GM12872 (cell line): ENCODE results near the gene VIT.
A peak's percentile ranks its signal among the peaks of the same experiment; 100 is the strongest.

Source experiments
- CTCF ChIP-seq: IDR thresholded peaks from 3 replicates; pipeline ENCODE4 v1.5.1; 2011; ENCODE audit warnings: low read depth, mild to moderate bottlenecking, low read length, moderate library complexity; ENCODE audit not compliant: insufficient read depth

VIT gene

DNA sequence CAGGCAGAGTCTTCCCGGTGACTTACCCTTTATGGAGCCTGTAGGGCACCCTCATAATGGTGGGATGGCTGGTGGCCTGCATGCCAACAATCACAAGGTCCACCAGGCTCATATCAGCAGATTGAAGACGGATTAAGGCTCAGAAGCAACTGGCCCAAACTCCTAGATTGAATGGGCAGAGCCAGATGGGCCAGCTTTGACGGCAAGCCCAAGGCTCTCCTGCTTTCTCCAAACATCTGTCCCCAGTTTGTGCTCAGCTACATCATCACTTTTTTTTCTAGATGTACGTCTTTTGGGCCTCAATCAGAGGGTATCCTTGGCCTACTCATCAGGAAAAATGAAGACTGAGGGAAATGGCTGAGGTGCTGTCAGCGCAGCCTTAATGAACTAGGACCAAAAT, 114.6 kb downstream of the VIT start:
- TF ChIP-seq CTCF: no peak

DNA sequence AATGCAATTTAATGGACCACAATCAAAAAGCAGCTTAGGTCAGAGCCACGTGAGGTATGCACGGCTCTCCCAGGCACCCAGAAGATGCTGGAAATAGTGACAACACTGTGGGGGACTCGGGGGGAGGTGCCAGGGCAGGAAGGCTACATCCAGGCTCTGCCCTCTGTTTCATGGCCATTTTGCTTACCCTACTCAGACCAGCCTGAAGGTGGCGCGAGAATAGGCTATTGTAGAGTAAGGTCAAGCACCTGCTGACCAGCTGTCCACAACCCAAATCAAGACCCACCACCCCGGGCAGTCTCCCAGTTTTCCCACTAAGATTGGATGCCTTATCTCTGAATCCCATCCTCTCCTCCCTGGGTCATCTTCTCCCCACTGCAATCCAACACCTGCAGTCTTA, 115.7 kb downstream of the VIT start:
- TF ChIP-seq CTCF: peak; percentile 52; the same call in 2 of the 3 replicates

- no peak for TF ChIP-seq CTCF
Measured at GRCh38 chr2:36818542-36818941, 122.0 kb downstream of the VIT start.

GRCh38 chr2:36819095-36819711, 122.7 kb downstream of the VIT start:
- no peak for TF ChIP-seq CTCF

GRCh38 chr2:36820942-36821605, 124.6 kb downstream of the VIT start:
- no peak for TF ChIP-seq CTCF

GRCh38 chr2:36823862-36824261, 127.4 kb downstream of the VIT start:
- no peak for TF ChIP-seq CTCF

DNA sequence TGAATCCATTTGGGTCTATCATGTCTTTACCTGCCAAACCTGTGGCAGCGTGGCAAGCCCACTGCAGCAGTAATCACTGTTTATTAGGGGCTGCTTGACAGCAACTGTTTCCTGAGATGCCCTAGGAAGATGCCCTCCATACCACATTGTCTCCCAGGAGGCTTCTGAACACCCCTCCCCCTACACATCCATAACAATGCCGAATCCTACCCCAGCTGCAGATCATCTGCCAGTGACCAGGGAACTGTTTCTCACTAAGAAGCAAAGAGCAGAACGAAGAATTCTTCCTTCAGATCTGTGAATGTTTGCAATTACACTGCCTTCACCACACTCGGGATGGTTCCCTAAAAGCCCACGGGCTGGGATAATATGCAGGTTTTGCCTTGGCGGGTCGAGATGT, 127.8 kb downstream of the VIT start:
- TF ChIP-seq CTCF: no peak
